ENCODE results near the gene ERH.

Gene ERH

DNA sequence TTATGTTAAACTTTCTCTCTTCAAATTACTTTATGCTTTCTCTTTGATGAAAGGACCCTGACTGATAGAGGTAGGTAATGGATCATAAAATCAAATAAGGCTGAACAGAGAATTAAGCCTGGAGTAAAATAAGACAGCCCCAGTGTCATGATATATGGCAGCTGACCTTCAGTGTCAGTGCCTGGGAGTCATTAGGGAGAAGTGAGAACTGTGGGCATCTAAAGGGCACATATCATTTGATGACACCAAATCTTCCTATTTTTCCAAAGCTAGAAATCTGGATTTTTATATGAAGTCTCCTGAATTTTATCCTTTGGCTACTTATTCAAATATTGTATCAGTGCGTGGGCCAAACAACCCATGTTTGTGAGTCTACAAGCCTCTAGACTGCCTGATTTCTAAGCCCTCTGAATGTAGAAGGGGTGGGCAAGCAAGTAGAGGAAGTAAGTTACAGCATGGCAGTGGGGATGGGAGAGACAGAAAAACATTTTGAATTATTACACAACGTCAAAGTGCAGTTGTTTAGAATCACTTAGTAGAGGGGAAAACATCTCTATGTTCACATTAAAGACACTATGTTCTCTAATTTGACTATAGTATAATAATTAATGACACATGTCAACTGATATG lies 10.3 kb upstream of the ERH start:
- TF ChIP-seq, protein P1, sequence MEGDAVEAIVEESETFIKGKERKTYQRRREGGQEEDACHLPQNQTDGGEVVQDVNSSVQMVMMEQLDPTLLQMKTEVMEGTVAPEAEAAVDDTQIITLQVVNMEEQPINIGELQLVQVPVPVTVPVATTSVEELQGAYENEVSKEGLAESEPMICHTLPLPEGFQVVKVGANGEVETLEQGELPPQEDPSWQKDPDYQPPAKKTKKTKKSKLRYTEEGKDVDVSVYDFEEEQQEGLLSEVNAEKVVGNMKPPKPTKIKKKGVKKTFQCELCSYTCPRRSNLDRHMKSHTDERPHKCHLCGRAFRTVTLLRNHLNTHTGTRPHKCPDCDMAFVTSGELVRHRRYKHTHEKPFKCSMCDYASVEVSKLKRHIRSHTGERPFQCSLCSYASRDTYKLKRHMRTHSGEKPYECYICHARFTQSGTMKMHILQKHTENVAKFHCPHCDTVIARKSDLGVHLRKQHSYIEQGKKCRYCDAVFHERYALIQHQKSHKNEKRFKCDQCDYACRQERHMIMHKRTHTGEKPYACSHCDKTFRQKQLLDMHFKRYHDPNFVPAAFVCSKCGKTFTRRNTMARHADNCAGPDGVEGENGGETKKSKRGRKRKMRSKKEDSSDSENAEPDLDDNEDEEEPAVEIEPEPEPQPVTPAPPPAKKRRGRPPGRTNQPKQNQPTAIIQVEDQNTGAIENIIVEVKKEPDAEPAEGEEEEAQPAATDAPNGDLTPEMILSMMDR (IDR thresholded peaks at IDR 0.05; ENCODE audit: low read depth, low read length, missing control alignments) = no peak
- H3K4me3 ChIP-seq (replicated peaks; ENCODE audit: low read depth, low read length) = no peak overlapping the region
- no peak for DNase-seq (ENCODE audit: extremely low read depth, low read depth)

DNA sequence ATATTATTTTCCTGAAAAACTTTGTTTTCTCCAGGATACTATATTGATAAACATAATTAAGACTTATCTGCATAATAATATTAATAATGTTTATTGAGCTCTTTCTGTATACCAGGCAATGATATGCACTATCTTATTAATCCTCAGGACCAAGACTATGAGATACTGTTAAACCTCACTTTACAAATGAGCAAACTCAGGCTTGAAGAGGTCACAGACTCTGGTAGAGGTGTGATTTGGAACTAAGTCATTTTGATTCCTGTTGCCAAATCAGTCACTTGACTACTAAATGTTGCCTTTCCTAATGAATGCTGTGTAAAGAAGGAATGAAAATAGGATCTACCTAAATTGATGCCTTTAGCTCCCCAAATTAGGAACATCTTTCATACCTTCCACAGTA lies 7.7 kb upstream of the ERH start:
- H3K4me3 ChIP-seq (replicated peaks; ENCODE audit: low read depth, low read length) = no peak overlapping the region
- DNase-seq (ENCODE audit: extremely low read depth, low read depth) = no peak
- TF ChIP-seq, protein P1 (IDR thresholded peaks at IDR 0.05; ENCODE audit: low read depth, low read length, missing control alignments) = no peak

DNA sequence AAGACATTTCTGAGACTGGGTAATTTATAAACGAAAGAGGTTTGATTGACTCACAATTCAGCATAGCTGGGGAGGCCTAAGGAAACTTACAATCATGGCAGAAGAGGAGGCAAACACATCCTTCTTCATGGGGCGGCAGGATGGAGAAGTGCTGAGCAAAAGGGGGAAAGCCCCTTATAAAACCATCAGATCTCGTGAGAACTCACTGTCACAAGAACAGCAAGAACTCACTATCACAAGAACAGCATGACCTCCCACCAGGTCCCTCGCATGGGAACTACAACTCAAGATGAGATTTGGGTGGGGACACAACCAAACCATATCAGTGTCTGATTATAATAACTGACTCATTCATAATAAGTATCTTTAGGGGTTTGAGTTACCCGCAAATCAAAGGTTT lies 6.8 kb upstream of the ERH start:
- TF ChIP-seq, protein P1 (IDR thresholded peaks at IDR 0.05; ENCODE audit: low read depth, low read length, missing control alignments) = no peak
- no peak overlapping the region for H3K4me3 ChIP-seq (replicated peaks; ENCODE audit: low read depth, low read length)
- no peak for DNase-seq (ENCODE audit: extremely low read depth, low read depth)

DNA sequence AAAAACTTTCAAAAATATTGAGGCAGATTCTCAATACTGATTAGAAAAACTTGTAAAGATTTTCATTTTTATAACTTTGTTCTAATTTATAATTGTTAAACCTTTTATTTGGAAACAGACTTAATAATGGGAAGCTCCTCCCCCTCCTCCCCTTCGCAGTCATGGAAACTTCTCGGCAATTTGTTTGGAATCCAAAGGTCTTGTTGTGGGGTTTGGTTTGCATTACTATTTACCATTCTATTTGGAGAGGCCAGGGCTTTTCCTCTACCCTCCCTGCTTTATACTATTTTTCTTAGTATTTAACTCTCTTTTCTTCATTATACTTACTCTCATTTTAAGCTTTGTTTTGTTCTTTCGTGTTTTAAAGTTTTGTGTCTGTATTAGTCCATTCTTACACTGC lies 6.4 kb upstream of the ERH start:
- H3K4me3 ChIP-seq (replicated peaks; ENCODE audit: low read depth, low read length) = no peak overlapping the region
- TF ChIP-seq, protein P1 (IDR thresholded peaks at IDR 0.05; ENCODE audit: low read depth, low read length, missing control alignments) = no peak
- no peak for DNase-seq (ENCODE audit: extremely low read depth, low read depth)

DNA sequence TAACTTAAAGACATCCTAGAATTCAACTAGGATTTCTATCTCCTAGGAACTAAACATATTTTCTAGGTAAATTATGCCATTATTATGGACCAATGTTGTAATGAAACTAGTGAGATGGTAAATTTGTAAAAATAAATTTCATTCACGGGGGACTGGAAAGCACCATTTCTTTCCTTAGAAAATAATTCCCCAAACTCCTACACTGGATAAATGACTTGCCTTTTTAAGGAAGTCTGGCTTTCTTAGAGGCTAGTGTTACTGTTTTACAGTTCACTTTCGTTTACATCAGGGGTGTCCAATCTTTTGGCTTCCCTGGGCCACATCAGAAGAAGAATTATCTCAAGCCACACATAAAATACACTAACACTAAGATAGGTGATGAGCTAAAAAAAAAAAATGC lies 3.7 kb upstream of the ERH start:
- peak overlapping the region; percentile 96; the same call in 1 of the 2 replicates for H3K4me3 ChIP-seq (replicated peaks; ENCODE audit: low read depth, low read length)
- no peak for DNase-seq (ENCODE audit: extremely low read depth, low read depth)
- TF ChIP-seq, protein P1 (IDR thresholded peaks at IDR 0.05; ENCODE audit: low read depth, low read length, missing control alignments) = no peak

DNA sequence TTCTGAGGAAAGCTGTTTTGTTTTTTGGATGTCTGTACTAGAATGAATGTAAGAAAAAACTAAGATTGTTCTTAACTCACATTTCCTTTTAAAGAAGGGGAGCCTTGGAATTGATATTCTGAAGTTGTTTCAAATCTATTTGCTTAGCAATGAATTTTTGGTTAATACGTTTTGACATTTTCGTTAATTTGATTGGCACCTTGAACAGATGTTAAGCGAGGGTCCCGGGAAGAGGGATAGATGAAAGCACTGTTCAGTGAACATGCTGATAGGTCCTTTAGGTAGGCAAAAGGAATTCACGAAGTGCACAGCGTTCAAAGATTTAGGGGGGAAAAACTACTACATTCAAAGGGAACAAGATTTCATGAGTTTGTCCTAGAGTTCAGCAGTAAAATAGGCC lies 2.1 kb upstream of the ERH start:
- DNase-seq (ENCODE audit: extremely low read depth, low read depth) = no peak
- TF ChIP-seq, protein P1 (IDR thresholded peaks at IDR 0.05; ENCODE audit: low read depth, low read length, missing control alignments) = no peak
- H3K4me3 ChIP-seq (replicated peaks; ENCODE audit: low read depth, low read length) = peak overlapping the region; percentile 96

DNA sequence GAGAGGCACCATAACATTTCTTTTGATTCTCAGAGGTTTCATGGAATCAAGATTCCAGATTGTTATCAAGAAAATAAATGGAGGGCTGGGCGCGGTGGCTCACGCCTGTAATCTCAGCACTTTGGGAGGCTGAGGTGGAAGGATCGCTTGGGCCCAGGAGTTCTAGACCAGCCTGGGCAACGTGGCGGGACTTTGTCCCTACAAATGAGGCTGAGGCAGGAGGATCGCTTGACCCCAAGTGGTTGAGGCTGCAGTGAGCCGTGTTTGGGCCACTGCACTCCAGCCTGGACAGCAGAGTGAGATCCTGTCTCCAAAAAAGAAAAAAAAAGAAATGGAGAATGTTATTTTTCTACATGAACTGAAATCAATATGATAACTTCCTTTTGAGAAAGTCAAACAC lies 1.7 kb upstream of the ERH start:
- TF ChIP-seq, protein P1 (IDR thresholded peaks at IDR 0.05; ENCODE audit: low read depth, low read length, missing control alignments) = no peak
- H3K4me3 ChIP-seq (replicated peaks; ENCODE audit: low read depth, low read length) = peak overlapping the region; percentile 96
- no peak for DNase-seq (ENCODE audit: extremely low read depth, low read depth)

Measured in HFF-Myc (cell line).